GM23248 (cell line): ENCODE results near the gene RAPGEFL1.

Experiments used
- EZH2 ChIP-seq: fragments of 200-600 bp; sonication (generic); IDR thresholded peaks from 2 replicates; pipeline ENCODE4 v1.6.1; 2018; ENCODE audit warnings: antibody characterized with exemption, mild to moderate bottlenecking; ENCODE audit not compliant: insufficient read depth, poor library complexity, severe bottlenecking
- EZH2phosphoT487 ChIP-seq: fragments of 200-600 bp; sonication (generic); IDR thresholded peaks from 2 replicates; pipeline ENCODE4 v1.6.1; 2018; ENCODE audit warnings: antibody characterized with exemption, moderate library complexity, mild to moderate bottlenecking, low read depth; ENCODE audit not compliant: insufficient read depth

DNA sequence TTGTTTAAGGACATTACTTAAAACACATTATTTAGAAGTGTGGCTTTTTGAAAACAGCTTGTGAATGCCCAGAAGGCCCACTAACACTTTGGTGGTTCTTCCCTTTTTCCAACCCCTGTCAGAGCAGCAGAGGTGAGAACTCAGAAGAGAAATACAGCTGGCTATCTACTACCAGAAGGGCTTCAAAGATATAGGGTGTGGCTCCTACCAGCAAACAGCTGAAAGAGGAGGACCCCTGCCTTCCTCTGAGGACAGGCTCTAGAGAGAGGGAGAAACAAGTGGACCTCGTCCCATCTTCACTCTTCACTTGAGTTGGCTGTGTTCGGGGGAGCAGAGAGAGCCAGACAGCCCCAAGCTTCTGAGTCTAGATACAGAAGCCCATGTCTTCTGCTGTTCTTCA is 6.9 kb upstream of the RAPGEFL1 start:
- TF ChIP-seq EZH2 (no peak), EZH2phosphoT487 (no peak)
